OCI-M1 (cell line): ENCODE measurements around the gene MFSD6L.

Experiments used
- DNase-seq: peaks from one replicate; lab custom pipeline; 2025; lab: John Stamatoyannopoulos, UW

Gene MFSD6L, protein sequence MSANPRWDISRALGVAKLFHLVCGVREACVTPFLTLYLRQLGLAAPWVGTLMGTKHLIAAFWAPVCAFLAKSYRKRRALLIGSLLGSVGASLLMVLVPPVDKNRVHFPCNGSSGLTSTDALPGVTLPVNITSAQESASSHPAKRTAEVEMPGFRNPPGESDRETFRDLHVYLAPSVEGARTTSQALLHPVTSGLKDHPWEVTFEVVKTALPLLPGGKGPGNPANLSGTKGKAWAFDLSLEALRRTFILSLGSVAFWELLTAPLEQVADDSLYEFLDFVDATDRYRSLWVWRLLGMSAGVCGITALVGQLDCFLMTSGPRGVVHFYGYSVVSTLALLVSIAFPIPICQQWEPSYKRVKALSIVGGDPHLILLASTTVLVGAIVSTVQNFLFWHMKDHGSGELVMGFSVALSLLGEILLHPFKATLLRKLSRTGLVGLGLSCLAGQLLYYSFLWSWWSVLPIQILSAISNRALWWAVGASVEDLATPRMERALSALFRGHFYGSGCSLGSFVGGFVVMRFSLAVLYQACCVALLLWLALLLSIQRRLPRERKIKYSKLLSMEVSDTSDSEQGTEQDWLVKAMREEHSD

DNA sequence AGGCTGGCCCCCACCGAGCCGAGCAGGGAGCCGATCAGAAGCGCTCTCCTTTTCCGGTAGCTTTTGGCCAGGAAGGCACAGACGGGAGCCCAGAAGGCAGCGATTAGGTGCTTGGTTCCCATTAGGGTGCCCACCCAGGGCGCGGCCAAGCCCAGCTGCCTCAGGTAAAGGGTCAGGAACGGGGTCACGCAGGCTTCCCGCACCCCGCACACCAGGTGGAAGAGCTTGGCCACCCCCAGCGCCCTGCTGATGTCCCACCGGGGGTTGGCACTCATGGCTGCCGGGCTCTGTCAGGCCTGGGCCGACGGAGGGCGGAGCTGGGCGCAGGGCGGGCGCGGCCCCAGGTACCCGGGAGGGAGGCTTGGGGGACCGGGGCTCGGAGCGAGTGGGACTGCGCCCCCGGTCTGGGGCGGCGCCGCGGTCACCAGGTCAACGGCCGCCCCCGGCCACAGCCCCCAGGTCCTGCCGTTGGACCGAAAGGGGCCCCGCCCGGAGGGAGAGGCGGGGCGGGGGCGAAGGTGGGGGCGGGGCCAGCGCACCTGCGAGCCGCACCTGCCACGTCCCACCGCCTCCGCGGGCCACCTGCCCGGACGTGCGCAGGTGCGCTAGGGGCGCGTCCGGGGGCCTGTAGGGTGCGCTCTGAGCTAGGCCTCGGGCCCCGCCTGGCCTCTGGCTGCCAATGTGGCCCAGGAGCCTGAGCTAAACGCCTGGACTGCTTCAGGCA is at the start of gene MFSD6L:
TSS of gene MFSD6L (minus strand) at position 520 of the 724 bp plus-strand sequence. CDS start at position 275, 245 bp downstream.
- no peak for DNase-seq

- no peak for DNase-seq
These were observed 48.7 kb upstream of the MFSD6L start for GRCh38 chr17:8847891-8848290.

DNA sequence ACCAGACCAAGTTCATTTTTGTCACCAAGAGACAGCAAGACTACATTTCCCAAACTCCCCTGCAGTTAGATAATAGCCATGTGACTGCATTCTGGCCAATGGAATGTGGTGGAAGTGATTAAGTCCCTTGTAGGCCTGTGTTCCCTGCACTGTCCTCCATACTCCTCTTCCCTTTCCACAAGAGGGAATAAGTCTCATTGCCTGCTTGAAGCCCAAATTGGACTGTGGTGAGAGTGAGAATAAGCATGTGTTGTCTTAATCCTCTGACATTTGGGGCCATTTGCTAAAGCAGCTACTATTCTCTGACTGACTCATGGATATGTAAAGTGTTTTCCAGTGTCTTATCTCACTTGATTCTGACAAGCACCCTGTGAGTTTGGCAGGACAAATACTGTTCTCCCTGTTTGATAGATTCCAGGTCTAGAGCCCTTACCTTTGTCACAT is 47.6 kb upstream of the MFSD6L start:
- DNase-seq = peak; percentile 80

- DNase-seq = no peak
These were observed 45.4 kb upstream of the MFSD6L start for GRCh38 chr17:8844229-8845218.

DNA sequence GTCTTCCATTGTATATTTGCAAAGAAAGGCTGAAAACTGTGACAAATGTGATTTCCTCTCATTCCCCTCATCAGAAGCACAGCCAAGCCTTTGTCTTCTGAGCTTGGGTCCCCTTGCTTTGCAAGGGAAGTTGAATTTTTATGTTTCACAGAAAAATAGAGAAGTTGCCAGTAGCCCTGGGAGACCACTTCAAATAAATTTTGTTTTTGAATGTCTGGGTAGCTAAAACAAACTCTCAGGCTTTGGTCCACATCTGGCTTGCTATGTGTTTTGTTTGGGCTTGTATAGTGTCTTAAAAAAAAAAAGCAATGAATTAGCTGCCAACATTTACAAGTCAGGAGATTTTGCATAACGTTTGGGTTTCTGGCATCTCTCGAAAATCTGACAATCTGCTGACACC is 44.2 kb upstream of the MFSD6L start:
- DNase-seq = peak; percentile 14

- DNase-seq = no peak
These were observed 42.7 kb upstream of the MFSD6L start for GRCh38 chr17:8841844-8842243.

- no peak for DNase-seq
These were observed 40.3 kb upstream of the MFSD6L start for GRCh38 chr17:8839410-8839935.

DNA sequence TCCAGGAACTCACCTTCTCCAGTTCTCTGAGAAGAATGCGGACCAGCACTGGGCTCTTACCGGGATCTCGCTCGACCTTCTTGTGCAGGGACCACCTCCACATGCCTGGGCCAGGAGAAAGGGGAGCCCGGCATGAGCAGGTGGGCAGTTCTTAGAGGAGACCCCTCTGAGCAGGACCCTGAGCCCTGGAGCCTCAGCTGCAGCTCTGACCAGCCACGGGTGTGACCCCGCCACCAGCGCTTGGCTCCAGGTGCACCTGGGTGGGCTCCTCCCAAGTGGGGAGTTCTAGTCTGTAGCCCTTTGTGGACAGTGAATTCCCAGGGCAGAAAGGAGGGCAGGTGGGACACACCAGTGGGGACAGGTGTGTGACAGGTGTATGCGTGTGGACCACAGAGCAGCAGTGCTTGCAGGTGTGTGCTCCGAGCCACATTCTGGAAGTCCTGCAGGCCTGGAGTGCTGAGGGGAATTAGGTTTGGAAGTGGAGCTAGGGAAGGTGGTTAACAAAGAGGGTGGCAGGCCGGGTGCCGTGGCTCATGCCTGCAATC is 39.5 kb upstream of the MFSD6L start:
- DNase-seq = no peak

DNA sequence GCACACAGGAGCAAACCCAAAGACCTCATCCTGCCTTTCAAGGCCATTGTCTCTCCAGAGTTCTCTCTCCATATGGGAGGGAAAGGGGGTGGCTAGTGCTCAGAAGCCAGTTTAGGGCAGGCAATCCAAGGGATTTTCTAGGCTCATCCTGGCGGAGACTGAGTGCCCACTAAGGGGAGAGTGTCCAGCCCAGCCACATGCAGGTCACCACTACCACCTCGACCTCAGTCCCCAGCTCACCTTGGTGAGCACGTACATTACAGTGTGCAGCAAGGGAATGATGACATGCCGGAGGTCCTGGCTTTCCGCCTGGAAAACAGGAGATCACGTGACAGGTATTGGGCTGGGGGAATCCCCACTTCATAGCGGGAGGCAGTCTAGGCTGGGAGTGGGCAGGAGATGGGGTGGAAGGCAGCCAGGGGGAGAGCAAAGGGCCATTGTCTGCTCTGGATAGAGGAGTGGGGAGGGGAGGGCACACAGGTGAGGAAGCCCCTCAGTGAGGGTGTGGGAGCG is 38.5 kb upstream of the MFSD6L start:
- DNase-seq = no peak

DNA sequence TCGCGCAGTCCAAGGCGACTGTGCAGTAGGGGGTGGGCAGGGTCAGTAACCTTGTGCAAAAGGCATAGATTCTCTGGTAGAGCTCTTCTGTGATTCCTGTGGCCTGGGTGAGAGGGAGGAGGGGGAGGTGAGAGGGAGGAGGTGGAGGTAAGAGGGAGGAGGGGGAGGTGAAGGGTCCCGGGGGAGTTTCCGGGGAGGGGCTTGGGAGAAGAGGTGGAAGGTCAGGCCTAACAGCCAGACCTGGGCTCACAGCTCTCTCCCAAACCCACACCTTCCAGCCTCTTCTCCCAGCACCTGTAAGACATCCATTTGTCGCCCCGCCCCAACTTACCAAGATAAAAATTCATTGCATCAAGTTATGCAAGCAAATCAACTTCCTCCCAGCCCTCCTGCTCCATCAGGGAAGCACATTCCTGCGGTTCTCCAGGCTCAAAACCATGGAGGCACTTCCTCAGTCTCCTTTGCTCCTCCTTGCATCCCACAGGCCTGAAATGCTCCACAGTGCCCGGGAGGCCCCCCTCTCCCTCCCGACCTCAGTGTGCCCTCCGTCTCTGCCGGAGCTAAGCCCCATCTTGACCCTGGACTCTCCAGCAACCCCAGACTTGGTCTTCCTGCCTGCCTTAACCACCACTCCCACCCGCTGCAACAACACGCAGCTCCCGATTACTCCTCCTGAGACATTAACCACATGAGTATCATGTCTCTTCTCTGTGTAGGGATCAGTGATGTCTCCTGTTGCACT is 37.8 kb upstream of the MFSD6L start:
- DNase-seq = no peak

- no peak for DNase-seq
These were observed 36.6 kb upstream of the MFSD6L start for GRCh38 chr17:8835631-8836364.

GRCh38 chr17:8835106-8835505 is 35.9 kb upstream of the MFSD6L start:
- no peak for DNase-seq

- DNase-seq = peak; percentile 36
These were observed 33.7 kb upstream of the MFSD6L start for GRCh38 chr17:8832711-8833352.

GRCh38 chr17:8831234-8831849 is 32.2 kb upstream of the MFSD6L start:
- no peak for DNase-seq

- no peak for DNase-seq
These were observed 31.0 kb upstream of the MFSD6L start for GRCh38 chr17:8830141-8830540.

GRCh38 chr17:8829036-8829941 is 30.1 kb upstream of the MFSD6L start:
- no peak for DNase-seq

GRCh38 chr17:8828517-8828875 is 29.3 kb upstream of the MFSD6L start:
- no peak for DNase-seq
